Transverse colon (tissue), 4 donors: ENCODE results near the gene GOSR1.

Source experiments
- POLR2A ChIP-seq: fragments of 450-650 bp; IDR thresholded peaks from one replicate; pipeline ENCODE4 v1.6.1; 2016; ENCODE audit warnings: antibody characterized with exemption, mild to moderate bottlenecking, moderate library complexity
- POLR2AphosphoS5 ChIP-seq, 3 donors: sonication (generic); formaldehyde crosslinking; IDR thresholded peaks; one replicate each; pipeline ENCODE4 v1.6.1; 2016; ENCODE audit warnings: antibody characterized with exemption in 3 of 3
- TF ChIP-seq, protein P1 (sequence below), 5 experiments: fragments of 200-600 bp in 3 of 5; fragments of 450-650 bp in 2 of 5; sonication (generic) in 3 of 5; IDR thresholded peaks; 1 replicate in 2 of 5; 2 replicates in 3 of 5; pipeline ENCODE4 v1.5.1; 2016 to 2017; ENCODE audit warnings: antibody characterized with exemption in 5 of 5, inconsistent platforms in 3 of 5, mild to moderate bottlenecking in 2 of 5, moderate library complexity in 1 of 5

DNA sequence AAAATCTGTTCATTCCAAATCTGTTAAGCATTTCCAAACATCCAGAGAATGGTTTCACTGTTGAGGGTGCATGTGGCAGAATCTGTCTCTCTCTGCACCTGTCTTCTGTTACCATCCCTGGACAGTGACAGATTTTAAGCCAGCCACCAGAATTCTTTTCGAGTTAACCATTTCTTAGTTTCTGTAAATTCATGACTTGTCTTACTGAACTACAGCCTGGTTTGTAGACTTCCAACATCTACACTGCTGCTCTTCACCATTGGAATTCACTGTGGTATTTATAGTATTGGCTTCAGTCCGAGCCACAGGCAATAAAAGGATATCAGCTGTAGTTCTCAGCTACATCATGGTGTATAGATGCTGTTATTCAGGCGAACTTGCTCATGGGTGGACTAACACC is 47.6 kb downstream of the GOSR1 start:
- TF ChIP-seq POLR2AphosphoS5 (IDR thresholded peaks at IDR 0.05) (no peak), POLR2A (no peak)
- TF ChIP-seq, protein P1, sequence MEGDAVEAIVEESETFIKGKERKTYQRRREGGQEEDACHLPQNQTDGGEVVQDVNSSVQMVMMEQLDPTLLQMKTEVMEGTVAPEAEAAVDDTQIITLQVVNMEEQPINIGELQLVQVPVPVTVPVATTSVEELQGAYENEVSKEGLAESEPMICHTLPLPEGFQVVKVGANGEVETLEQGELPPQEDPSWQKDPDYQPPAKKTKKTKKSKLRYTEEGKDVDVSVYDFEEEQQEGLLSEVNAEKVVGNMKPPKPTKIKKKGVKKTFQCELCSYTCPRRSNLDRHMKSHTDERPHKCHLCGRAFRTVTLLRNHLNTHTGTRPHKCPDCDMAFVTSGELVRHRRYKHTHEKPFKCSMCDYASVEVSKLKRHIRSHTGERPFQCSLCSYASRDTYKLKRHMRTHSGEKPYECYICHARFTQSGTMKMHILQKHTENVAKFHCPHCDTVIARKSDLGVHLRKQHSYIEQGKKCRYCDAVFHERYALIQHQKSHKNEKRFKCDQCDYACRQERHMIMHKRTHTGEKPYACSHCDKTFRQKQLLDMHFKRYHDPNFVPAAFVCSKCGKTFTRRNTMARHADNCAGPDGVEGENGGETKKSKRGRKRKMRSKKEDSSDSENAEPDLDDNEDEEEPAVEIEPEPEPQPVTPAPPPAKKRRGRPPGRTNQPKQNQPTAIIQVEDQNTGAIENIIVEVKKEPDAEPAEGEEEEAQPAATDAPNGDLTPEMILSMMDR (IDR thresholded peaks at IDR 0.05): no peak
